Measurements from ENCODE around the gene RASGRF1.

DNA sequence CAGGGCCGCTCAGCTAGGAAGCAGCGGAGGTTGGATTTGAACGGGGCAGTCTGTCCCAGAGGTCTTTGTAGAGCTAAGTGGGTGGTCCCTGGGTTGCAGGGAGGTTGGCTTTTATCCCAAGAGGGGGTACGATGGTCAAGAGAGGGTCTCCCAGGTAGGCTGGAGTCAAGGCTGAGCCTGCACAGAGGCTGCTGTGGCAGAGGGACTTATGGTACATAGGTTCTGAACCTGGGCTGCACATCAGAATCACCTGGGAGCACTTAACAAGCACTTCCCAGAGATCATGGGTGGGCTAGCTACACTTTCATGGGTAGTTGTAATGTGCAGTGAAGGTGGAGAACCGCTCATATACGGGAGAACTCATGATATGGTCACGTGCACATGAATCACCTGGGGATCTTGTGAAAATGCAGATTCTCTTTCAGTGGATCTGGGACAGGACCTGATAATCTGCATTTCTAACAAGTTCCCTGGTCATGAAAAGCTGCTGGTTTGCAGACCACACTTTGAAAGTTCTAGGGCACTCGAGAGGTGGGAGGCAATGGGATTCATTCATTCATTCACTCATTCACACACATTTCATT, 2.9 kb upstream of the RASGRF1 start:
- TF ChIP-seq, protein P1, sequence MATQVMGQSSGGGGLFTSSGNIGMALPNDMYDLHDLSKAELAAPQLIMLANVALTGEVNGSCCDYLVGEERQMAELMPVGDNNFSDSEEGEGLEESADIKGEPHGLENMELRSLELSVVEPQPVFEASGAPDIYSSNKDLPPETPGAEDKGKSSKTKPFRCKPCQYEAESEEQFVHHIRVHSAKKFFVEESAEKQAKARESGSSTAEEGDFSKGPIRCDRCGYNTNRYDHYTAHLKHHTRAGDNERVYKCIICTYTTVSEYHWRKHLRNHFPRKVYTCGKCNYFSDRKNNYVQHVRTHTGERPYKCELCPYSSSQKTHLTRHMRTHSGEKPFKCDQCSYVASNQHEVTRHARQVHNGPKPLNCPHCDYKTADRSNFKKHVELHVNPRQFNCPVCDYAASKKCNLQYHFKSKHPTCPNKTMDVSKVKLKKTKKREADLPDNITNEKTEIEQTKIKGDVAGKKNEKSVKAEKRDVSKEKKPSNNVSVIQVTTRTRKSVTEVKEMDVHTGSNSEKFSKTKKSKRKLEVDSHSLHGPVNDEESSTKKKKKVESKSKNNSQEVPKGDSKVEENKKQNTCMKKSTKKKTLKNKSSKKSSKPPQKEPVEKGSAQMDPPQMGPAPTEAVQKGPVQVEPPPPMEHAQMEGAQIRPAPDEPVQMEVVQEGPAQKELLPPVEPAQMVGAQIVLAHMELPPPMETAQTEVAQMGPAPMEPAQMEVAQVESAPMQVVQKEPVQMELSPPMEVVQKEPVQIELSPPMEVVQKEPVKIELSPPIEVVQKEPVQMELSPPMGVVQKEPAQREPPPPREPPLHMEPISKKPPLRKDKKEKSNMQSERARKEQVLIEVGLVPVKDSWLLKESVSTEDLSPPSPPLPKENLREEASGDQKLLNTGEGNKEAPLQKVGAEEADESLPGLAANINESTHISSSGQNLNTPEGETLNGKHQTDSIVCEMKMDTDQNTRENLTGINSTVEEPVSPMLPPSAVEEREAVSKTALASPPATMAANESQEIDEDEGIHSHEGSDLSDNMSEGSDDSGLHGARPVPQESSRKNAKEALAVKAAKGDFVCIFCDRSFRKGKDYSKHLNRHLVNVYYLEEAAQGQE (IDR thresholded peaks at IDR 0.05; ENCODE audit: low read depth), result no peak
- TF ChIP-seq RAD21 (IDR thresholded peaks at IDR 0.05; ENCODE audit: low read depth) (no peak), TCF12 (IDR thresholded peaks at IDR 0.05; ENCODE audit: low read depth) (no peak), EP300 (IDR thresholded peaks at IDR 0.05; ENCODE audit: borderline replicate concordance) (no peak), FOXM1 (IDR thresholded peaks at IDR 0.05; ENCODE audit: borderline replicate concordance, low read depth) (no peak), YY1 (IDR thresholded peaks at IDR 0.05; ENCODE audit: low read depth) (no peak), TAF1 (IDR thresholded peaks at IDR 0.05; ENCODE audit: low read depth) (no peak), CREB1 (IDR thresholded peaks at IDR 0.05; ENCODE audit: low read depth) (no peak)
